ENCODE measurements around the gene NEK1.

The NEK1 gene

GRCh38 chr4:169416997-169417396 lies 195.4 kb downstream of the NEK1 start:
- no peak for DNase-seq

- DNase-seq, result no peak
Measured at GRCh38 chr4:169416461-169416860, 195.9 kb downstream of the NEK1 start.

- no peak for DNase-seq
Measured at GRCh38 chr4:169414913-169415312, 197.5 kb downstream of the NEK1 start.

DNA sequence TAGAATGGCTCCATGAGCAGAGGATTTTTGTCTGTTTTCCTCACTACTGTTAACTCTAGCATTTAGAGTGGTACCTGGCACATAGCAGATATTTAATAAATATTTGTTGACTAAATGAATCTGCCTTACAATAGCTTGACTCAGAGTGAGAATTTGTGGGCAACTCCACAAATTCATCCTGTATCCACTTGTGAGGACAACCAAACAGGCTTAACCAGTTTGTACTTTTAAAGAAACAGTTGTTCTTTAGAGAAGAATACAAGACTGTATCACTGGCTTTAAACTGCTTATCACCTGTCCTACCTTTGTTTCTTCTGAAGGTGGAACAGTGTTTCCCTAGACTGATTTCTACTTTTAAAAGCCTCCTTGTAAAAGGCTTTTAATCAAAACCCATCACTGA lies 200.3 kb downstream of the NEK1 start:
- no peak for DNase-seq

- DNase-seq, result peak; percentile 15
Measured at GRCh38 chr4:169410839-169411770, 201.3 kb downstream of the NEK1 start.

DNA sequence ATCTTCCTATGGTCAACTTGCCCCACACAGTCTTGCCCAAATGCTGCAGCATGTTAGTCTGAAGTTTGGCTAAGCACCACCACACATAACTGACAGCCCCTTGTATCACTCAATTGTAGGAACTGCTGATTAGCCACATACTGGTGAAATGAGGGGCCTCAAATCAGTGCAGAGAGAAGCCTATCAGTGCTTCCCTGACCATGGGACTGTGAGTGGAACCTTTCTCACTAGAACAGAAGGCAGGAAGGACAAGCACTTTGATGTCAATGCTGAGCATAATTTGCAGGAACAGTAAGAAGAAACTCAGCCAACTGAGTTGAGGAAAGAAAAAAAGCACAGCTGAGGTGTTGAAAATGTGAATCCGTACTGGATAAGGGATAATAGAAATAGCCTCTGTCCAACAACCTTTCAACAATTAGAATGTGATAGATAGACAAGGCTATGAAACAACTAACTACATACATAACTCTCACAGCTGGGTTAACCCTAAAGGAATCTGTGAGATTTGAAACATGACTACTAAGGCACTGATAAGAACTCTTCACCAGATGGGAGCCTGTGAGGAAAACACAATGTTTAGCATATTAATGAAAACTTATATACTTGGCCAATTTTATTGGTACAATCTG lies 205.1 kb downstream of the NEK1 start:
- DNase-seq, result no peak

GRCh38 chr4:169404960-169405359 lies 207.4 kb downstream of the NEK1 start:
- no peak for DNase-seq

- no peak for DNase-seq
Measured at GRCh38 chr4:169400832-169401231, 211.6 kb downstream of the NEK1 start.

- DNase-seq, result no peak
Measured at GRCh38 chr4:169399976-169400767, 212.2 kb downstream of the NEK1 start.

GRCh38 chr4:169398316-169398715 lies 214.1 kb downstream of the NEK1 start:
- peak; percentile 74 for DNase-seq

GRCh38 chr4:169397762-169398161 lies 214.6 kb downstream of the NEK1 start:
- DNase-seq, result peak; percentile 22

DNA sequence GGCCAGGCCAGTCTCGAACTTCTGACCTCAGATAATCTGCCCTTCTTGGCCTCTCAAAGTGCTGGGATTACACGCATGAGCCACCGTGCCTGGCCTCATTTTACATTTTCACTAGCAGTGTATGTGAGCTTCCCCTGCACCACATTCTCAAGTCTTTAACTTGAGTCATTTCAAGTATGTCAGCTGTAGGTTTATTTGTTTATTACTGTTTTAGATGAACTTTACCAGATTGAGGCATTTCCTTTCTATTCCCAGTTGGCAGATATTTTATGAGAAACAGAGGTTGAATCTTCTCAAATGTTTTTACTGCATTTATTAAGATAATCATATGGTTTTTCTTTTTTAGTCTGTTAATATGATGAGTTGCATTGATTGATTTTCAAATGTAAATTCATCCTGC lies 227.0 kb downstream of the NEK1 start:
- DNase-seq, result peak; percentile 57

DNA sequence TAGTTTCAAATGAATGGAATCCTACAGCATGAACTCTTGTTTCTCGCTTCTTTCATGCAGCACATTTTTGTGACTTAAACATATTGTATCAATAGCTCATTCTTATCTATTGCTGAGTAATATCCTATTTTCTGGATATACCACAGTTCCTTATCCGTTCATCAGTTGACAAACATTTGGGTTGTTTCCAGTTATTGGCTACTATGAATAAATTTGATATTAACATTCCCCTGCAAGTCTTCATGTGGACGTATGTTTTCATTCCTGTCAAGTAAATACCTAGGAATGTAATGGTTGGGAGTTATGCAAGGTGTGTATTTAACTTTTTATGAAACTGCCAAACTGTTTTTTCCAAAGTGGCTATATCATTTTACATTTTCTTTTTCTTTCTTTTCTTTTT lies 227.6 kb downstream of the NEK1 start:
- DNase-seq, result no peak

DNA sequence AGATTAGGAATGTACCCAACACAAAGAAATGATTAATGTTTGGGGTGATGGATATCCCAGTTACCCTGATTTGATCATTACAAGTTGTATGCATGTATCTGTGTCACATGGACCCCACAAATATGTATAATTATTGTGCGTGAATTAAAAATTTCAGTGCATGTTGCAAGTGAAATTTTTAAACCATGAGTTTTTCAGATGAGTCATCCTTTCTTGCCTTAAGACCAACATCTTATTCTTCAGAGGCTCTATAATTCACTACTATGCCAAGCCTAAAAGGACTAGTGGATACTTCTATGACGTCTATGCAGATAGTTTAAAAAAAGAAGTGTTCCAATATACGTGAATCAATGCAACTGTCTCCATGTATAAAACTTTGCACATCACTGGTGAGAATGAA lies 228.7 kb downstream of the NEK1 start:
- peak; percentile 91 for DNase-seq

- no peak for DNase-seq
Measured at GRCh38 chr4:169379688-169380087, 232.7 kb downstream of the NEK1 start.

DNA sequence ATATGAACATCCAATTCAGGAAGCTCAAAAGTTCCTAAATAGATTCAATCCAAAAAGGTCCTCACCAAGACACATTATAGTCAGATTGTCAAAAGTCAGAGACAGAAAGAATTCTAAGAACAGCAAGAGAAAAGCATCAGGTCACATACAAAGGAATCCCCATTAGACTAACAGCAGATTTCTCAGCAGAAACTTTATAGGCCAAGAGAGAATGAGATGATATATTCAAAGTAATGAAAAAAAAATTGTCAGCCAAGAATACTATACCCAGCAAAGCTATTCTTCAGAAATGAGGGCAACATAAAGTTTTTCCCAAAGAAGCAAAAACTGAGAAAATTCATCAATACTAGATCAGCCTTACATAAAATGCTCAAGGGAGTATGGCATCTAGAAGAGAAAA lies 235.0 kb downstream of the NEK1 start:
- no peak for DNase-seq

DNA sequence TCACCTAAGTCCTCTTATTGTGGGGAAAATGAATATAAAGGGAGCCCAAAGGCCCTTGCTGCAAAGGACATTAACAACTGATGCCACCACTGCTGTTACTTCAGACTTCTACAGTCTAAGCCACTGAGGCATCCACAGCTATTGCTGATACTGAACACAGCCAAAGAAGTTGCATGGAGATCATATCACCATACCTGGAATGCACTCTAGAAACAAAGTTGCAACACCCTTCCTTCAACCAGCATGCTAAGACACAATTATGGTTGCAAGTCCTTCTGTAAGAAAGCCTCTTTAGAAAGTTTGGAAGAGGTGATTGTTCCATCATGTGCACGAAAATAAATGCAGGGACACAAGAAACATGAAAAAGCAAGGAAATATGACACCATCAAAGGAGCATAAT lies 236.0 kb downstream of the NEK1 start:
- no peak for DNase-seq

DNA sequence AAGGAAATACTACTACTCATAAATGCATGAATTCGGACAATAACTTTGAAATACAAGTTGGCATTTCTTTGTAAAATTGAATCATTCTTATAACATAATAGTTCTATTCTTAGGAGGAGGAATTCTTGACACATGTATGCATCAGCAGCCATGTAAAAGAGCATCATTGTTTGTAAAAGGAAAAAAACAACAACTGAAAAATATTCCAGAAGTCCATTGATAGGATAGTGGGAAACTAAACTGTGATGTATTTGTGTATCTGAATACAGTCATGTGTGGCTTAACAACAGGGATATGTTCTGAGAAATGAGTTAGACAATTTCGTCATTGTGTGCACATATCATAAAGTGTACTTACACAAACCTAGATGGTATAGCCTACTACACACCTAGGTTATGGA lies 239.6 kb downstream of the NEK1 start:
- no peak for DNase-seq

GRCh38 chr4:169369634-169370033 lies 242.7 kb downstream of the NEK1 start:
- no peak for DNase-seq

DNA sequence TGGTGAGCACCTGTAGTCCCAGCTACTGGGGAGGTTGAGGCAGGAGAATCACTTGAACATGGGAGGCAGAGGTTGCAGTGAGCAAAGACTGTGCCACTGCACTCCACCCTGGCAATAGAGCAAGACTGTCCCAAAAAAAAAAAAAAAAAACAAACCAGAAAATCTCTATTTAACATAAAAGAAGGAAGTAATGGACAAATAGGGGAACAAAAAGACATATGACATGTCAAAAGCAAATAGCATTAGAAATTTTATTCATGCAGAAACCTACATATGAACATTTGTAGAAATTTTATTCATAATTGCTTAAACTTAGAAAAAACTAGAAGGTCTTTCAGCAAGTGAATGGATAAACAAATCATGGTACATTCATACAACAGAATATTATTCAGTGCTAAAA lies 244.6 kb downstream of the NEK1 start:
- DNase-seq, result no peak

GRCh38 chr4:169366821-169367220 lies 245.6 kb downstream of the NEK1 start:
- no peak for DNase-seq

DNA sequence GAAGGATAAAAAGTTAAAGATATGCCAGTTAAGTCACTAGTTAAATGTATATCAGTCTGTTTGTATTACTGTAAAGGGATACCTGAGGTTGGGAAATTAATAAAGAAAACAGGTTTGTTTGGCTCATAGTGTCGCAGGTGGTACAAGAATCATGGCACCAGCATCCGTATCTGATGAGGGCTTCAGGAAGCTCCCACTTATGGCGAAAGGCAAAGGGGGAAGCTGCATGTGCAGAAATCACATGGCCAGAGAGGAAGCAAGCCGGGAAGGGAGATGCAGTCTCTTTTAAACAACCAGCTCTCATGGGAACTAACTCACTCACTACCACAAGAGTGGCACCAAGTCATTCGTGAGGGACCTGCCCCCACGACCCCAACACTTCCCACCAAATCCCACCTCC lies 249.8 kb downstream of the NEK1 start:
- DNase-seq, result no peak

DNA sequence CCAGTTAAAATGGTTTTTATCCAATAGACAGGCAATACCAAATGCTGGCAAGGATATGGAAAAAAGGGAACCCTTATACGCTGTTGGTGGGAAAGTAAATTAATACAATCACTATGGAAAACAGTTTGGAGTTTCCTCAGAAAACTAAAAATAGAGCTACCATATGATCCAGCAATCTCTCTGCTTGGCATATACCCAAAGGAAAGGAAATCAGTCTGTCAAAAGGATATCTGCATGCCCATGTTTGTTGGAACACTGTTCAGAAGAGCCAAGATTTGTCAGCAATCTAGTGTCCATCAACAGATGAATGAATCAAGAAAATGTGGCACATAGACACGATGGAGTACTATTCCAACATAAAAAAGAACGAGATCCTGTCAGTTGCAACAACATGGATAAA lies 250.6 kb downstream of the NEK1 start:
- DNase-seq, result no peak

DNA sequence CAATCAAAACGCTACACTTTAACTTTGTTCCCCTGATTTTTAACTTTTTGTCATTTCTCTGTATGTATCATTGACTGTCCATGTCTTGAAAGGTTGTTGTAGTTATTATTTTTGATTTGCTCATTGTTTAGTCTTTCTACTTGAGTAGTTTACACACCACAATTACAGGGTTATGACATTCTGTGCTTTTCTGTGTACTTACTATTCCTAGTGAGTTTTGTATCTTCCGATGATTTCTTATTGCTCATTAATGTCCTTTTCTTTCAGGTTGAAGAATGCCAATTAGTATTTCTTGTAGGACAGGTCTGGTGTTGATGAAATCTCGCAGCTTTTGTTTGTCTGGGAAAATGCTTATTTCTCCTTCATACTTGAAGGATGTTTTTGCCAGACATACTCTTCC lies 252.4 kb downstream of the NEK1 start:
- DNase-seq, result no peak

Measured in HCEC 1CT (cell line).